Retinal pigment epithelial cell (primary cell): ENCODE data around the gene BMP8B.
"Not testable (repeated sequence)": the region's sequence is repeated elsewhere in the genome, so short reads cannot be mapped to it uniquely, and the experiment has no call there.

Source experiments
- DNase-seq: peaks from one replicate; pipeline ENCODE4 v3.0.0-alpha.2; 2010; ENCODE audit warnings: low read depth
- H3K4me3 ChIP-seq: 2 replicates; pipeline ENCODE4 v1.5.1; 2011; ENCODE audit warnings: mild to moderate bottlenecking, low read length, control low read depth, moderate library complexity
- TF ChIP-seq, protein P1 (sequence below): conservative IDR thresholded peaks from 2 replicates; pipeline ENCODE4 v1.5.1; 2011; ENCODE audit warnings: low read depth, low read length, control low read depth, inconsistent platforms

BMP8B gene

DNA sequence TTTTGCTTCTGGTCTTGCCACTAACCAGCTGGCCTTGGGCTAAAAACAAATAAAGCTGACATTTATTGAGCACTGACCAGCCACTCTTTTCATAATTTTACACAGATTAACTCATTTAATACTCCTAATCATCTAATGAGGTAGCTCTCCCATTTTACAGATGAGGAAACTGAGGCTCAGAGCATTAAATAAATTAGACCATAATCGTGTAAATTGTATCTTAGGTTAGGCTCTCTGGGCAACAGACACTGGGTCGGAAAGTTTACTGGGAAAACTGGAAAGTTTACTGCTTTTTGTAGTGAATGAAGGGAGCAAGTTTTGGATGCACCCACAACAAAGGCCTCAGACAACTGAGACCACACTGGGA lies 7.3 kb downstream of the BMP8B start:
- DNase-seq = no peak
- no peak overlapping the region for H3K4me3 ChIP-seq
- TF ChIP-seq, protein P1, sequence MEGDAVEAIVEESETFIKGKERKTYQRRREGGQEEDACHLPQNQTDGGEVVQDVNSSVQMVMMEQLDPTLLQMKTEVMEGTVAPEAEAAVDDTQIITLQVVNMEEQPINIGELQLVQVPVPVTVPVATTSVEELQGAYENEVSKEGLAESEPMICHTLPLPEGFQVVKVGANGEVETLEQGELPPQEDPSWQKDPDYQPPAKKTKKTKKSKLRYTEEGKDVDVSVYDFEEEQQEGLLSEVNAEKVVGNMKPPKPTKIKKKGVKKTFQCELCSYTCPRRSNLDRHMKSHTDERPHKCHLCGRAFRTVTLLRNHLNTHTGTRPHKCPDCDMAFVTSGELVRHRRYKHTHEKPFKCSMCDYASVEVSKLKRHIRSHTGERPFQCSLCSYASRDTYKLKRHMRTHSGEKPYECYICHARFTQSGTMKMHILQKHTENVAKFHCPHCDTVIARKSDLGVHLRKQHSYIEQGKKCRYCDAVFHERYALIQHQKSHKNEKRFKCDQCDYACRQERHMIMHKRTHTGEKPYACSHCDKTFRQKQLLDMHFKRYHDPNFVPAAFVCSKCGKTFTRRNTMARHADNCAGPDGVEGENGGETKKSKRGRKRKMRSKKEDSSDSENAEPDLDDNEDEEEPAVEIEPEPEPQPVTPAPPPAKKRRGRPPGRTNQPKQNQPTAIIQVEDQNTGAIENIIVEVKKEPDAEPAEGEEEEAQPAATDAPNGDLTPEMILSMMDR = no peak

DNA sequence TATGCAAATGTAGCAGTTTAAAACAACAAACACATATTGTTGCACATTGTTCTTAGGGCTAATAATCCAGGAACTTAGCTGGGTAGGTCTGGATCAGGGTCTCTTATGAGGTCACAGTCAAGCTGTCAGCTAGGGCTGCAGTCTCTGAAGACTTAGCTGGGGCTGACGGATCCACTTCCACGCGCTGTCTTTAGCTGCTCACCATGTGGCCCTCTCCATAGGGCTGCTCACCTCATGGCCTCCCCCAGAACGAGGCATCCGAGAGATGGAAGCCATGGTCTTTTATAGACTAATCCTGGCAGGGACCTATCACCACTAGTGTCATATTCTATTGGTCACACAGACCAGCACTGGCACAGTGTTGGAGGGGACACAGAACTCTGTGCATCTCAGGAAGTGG lies 8.8 kb downstream of the BMP8B start:
- DNase-seq = no peak
- H3K4me3 ChIP-seq = no peak overlapping the region
- TF ChIP-seq, protein P1 = no peak

DNA sequence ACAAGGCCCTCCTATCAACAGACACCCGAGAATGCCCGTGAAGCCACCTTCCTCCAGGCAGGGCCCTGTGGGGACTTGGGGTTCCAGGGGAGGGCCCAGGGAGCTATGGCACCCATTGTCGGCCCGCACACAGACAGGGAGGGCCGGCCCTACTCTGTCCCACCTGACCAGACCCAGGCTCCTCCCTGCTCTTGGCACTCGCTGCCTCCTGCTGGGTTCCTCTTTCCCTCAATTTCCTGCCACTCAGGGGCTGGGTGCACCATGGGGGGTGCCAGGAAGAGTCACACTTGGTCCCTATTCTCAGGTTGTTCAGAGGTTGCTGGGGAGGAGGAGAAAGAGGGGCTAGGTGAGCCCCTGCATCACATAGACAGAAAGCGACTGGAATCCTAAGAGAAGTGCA lies 9.5 kb downstream of the BMP8B start:
- no peak overlapping the region for H3K4me3 ChIP-seq
- DNase-seq = no peak
- TF ChIP-seq, protein P1 = no peak

DNA sequence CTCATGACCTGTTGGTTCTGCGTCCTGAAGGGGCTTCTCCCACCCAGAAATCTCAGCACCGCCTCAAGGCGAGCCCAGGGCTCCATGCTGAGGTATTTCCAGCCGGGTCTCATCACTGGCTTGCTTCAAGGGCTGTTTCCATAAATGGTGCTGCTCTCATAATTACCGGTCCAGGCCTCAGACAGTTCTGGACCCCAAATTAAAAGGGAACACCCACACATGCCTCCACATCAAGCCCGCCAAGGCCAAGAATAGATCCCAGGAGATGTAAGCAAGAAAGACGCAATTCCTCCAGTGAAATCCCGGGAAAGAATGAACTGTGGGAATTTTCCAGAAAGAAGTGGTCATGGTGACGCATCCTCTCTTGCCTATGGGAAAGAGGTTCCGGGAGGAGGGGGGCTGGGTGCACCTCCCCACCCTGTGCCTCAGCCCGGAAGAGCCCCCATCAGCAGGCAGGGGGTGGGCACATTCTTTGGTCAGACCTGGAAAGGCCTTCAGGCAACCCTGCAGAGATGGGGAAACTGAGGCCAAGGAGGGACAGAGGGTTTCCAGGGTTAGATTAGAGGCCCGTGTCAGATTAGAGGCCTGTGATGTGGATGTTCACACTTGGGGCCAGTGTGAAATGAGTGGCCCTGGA lies 10.1 kb downstream of the BMP8B start:
- not testable (repeated sequence) for H3K4me3 ChIP-seq, DNase-seq

DNA sequence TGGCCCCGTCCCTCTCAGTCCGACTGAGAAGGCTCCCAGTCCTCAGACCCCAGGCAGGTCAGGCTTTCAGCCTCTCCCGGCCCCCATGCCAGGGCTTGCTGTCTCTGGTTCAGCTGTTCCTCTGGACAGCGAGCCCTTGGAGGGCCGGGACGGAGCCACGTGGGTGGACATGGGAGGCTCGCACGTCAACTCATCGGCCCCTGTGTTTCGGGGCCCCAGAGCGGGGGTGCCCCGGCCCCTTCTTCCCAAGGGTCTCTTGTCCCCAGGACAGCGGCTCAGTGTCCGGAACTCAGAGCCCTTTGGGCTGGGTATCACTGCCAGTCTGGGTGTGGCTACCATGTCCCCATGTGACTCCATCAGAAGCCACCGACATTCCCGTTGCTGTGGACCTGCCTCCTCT lies 10.8 kb downstream of the BMP8B start:
- not testable (repeated sequence) for DNase-seq, H3K4me3 ChIP-seq

DNA sequence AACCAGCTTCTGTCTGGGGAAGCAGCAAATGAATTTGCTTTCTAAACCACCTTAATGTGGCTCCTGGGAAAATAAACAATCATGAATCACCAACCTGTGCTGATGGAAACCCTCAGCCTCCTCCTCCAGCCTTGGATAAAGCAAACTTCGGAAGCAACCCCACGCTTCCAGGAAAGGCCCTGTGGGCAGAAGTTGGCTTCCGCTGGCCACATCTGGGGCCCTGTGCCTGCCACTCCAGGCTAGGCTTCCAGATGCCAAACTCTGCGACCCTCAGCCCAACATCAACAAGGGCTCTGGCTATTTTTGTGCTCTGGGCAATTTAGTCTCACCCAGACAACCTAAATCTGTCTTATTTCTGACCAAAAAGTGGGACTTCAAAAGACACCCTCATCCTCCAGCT lies 11.4 kb downstream of the BMP8B start:
- TF ChIP-seq, protein P1 = no peak
- no peak for DNase-seq
- no peak overlapping the region for H3K4me3 ChIP-seq

DNA sequence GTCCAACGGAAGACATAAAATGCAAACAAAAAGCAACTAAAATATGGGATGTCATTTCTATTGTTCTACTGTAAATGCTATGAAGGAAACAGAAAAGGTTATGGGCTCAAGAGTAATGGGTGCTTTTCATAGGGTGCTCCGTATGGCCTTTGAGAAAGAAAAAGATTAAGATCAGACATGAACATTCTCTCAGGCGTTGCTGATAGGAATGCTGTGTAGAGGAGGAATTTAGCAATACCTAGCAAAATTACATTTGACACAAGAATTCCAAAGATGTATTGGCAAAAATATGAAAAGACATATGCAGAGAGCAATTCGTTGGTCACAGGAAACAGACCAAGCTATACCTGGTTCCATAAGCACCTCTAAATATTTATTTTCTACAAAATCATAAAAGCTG lies 11.8 kb downstream of the BMP8B start:
- TF ChIP-seq, protein P1 = no peak
- H3K4me3 ChIP-seq = no peak overlapping the region
- no peak for DNase-seq

DNA sequence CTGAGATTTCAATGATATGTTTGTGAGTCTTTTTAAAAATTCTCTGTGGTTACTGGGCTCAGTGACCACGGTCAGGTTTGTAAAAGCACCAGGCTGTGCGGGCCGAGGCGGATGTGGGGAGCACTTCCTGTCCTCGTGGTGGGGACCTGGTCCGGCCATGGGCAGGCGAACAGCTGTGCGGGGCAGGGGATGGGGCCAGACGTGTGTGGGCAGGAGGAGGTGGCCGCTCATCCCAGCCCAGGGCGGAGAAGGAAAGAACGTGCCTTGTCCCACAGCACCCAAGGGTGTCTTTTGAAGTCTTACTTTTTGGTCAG lies 12.3 kb downstream of the BMP8B start:
- no peak overlapping the region for H3K4me3 ChIP-seq
- TF ChIP-seq, protein P1 = no peak
- no peak for DNase-seq

DNA sequence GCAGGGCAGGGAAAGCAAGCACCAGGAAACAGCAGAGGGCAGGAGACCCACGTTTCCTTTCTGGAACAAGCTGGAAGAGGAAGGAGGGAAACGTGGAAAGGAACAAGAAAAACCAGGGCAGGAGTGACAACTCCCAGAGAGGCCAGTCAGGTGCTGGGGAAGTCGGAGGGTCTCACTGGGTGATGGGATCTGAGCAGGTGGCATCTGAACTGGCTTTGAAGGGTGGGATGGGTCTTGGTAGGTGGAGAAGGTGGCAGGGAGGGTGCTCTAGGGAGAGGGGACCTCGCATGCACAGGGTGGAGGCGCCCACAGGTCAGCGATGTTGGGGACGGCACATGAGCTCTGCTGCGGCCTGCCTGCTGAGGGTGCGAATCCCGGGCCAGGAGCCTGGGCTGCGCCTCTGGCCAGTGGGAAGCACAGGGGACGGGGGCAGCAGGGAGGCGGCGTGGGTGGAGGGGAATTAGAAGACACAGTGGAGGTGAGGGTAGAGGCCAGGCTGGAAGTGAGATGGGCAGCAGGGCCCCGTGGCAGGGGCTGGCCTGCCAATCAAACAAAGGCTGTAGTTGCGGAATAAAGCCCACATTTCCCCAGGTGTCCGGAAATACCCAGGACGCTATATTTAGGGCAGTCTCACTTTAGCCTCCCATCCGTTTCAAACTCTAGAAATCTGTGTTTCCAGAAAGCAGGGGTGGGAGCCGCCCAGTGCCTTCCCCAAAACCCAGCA lies 12.8 kb downstream of the BMP8B start:
- not testable (repeated sequence) for H3K4me3 ChIP-seq, DNase-seq

DNA sequence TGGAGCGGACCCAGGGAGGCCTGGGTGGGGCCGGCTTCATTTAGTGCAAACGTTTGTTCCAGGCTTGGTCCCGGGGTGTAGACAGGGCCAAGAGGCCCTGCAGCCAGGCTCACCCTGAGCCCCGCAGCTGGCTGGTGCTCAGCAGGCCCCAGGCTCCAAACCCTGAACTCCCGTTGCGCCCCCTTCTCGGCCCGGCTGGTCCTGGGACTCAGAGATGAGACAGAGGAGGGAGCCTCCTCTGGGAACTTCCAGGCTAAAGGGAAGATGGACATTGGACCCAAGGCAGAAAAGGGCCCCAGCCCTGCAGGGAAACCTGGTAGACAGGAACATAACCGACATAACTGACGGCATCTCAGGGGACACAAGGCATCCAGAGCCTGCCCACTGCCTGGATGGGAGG lies 13.5 kb downstream of the BMP8B start:
- H3K4me3 ChIP-seq, DNase-seq: not testable (repeated sequence)

DNA sequence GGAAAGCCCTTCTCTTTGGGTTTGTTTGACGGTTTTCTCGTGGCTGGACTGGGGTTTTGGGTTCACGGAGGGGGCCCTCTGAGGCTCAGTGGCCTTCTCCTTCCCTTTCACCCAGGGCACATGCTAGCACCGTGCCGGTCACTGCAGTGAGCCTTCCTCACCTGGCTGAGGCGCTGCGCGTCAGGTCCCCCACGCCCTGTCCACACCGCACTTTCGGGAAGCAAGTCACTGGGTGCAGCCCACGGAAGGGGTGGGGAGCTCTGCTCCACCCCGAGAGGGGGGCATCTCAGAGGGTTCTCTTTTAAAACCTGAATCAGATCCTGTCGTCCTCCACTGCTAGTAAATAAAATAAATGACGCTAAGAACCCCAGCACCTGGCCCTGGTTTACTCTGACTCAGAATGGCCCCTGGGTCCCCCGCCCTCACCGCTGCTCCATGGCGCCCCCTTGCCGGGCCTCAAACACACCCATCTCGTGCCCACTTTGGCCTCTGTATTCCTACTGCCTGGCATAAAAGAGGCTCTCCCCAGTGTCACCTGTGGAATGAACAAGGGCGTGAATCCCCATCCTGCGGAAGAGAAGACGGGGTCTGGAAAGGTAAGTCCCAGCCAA lies 15.2 kb downstream of the BMP8B start:
- not testable (repeated sequence) for DNase-seq, H3K4me3 ChIP-seq

DNA sequence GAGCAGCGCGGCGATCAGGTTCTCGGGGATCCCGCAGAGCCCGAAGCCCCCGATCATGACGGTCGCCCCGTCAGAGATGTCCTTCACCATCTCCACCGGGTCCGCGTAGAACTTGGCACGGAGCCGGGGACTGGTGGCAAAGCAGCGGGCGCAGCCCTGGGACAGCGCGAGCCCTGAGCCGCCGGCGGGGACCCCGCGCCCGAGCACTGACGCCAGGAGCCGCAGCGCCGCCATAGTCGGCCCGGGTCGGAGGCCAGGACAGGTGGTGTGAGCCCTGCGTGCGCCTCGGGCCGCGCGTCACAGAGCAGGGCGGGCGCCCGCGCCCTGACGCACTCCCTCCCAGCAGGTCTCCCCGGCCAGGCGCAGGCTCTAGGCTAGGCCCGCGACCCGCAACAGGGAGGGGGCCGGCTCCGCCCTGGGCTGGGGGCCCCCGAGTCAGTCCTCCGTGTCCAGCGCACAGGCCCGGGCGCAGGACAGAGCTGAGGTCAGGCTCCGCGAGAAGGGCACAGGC lies 17.6 kb downstream of the BMP8B start, which contains the start of gene OXCT2:
Gene OXCT2 (minus strand): TSS at position 327 of the 511 bp plus-strand sequence. CDS start 93 bp downstream, at position 234.
- not testable (repeated sequence) for H3K4me3 ChIP-seq, DNase-seq
